GM08714 (cell line): ENCODE data around the gene JPT2.
"Not testable (repeated sequence)": the region's sequence is repeated elsewhere in the genome, so short reads cannot be mapped to it uniquely, and the experiment has no call there.

ENCODE experiments used
- H3K4me3 ChIP-seq: fragments of 200-500 bp; sonication (Bioruptor generic); 2 replicates; pipeline ENCODE4 v1.5.1; 2014; ENCODE audit warnings: mild to moderate bottlenecking, low read length, inconsistent platforms
- ZNF274 ChIP-seq: IDR thresholded peaks from 2 replicates; pipeline ENCODE4 v1.6.1; 2012; ENCODE audit warnings: mild to moderate bottlenecking, low read depth, low read length

The JPT2 gene

GRCh38 chr16:1721372-1721771 lies 43.3 kb downstream of the JPT2 start:
- no peak for TF ChIP-seq ZNF274

GRCh38 chr16:1723450-1724147 lies 45.5 kb downstream of the JPT2 start:
- no peak for TF ChIP-seq ZNF274
- H3K4me3 ChIP-seq = no peak overlapping the region

More at GRCh38 chr16:1721372-1721771, 43.3 kb downstream of the JPT2 start:
- no peak overlapping the region for H3K4me3 ChIP-seq

DNA sequence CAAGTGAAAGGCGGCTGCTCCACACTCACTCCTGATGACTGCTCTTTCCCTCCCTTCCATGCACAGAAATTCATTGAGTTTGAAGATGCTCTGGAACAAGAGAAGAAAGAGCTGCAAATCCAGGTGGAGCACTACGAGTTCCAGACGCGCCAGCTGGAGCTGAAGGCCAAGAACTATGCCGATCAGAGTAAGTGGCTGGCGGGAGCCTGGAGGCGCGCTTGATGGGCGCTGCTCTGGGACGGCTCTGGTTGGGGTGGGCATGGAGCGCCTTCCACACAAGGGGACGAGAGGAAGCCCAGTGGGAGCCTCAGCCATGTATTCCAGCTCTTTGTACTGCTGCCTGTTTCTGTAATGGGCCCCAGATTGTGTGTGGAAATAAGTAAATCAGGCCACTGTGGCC lies 46.4 kb downstream of the JPT2 start:
- TF ChIP-seq ZNF274 = no peak
- no peak overlapping the region for H3K4me3 ChIP-seq

DNA sequence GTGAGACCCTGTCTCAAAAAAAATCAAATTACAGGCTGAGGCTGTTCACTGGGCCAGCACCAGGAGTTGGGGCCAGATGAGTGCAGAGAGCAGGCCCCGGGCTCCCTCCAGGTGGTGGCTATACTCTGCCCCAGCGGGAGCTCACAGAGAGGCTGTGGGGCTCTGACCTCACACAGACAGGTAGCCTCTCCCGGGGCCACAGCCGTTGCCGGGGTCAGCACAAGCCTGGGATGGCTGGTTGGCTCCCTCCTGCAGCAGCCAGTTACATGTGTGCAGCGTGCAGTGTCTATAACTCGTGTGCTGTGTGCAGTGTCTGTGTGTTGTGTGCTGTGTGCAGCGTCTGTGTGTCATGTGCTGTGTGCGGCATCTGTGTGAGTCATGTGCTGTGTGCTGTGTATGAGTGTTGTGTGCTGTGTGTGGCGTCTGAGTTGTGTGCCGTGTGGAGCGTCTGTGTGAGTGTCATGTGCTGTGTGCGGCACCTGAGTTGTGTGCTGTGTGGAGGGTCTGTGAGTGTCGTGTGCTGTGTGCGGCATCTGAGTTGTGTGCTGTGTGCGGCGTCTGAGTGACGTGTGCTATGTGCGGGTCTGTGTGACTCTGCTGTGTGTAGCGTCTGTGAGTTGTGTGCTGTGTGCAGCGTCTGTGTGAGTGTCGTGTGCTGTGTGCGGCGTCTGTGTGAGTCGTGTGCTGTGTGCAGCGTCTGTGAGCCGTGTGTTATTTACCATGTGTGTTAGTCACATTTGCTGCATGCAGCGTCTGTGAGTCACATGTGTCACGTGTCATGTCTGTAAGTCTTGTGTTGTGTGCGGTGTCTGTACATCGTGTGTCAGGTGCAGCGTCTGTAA lies 48.8 kb downstream of the JPT2 start:
- TF ChIP-seq ZNF274 = no peak
- H3K4me3 ChIP-seq = no peak overlapping the region

DNA sequence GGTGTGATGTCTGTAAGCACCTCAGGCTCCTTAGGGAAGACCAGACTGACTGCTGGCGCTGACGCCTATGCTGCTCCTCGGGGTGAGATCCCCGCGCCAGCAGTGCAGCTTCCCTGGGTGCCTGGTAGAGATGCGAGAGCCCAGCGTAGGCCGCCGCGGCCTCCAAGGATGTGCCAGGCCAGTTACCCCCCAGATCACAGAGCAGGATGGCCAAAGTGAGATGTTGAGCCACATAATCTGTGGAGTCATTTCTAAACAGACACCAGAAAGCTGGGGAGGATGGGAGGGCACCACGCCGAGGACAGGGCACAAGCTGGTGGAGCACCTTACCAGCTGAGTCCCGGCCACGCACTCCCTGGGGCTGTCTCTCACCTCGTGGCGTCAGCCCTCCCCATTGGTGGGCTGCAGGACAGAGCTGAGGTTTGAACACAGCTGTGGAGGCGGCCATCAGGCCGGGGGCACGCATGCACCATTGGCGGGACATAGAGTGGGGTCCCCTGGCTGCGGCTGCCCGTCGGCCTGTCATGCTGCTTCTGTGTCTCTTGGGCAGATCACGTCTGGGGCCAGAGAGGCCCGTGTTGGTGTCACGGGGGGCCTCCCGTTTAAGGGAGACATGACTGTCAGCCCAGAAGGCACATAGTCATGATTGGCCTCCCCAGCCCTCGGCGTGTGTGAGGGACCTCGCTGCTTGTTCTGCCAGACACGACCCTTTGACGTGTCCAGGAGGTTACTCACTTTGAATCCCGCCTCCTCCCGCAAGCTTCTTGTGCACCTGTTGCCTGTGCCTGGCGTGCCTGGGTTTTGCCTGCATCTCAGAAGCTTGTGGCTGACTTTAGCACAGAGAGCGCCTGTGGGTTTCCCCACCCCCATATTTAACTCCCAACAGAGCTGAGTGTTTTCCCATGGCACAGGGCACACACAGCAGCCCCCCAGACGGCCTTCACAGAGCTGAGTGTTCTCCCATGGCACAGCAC lies 49.9 kb downstream of the JPT2 start:
- H3K4me3 ChIP-seq = no peak overlapping the region
- no peak for TF ChIP-seq ZNF274

- H3K4me3 ChIP-seq = no peak overlapping the region
- TF ChIP-seq ZNF274 = no peak
These were observed 50.9 kb downstream of the JPT2 start for GRCh38 chr16:1729026-1729425.

DNA sequence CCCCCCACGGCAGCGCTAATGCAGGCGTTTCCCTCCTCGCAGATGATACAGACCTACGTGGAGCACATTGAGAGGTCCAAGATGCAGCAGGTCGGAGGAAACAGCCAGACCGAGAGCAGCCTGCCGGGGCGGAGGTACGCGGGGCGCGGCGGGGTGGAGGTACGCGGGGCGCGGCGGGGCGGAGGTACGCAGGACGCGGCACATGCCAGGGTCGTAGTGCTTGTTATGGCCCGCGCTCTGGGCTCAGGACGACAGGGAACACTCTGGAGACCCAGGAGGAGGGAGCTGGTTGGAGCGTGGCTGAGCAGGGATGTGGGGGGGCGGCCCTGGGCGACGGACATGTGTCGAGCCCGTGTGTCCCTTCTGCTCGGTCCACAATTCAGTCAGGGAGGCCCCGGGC lies 51.4 kb downstream of the JPT2 start:
- no peak overlapping the region for H3K4me3 ChIP-seq
- TF ChIP-seq ZNF274 = no peak

GRCh38 chr16:1731073-1731472 lies 53.0 kb downstream of the JPT2 start:
- TF ChIP-seq ZNF274 = no peak
- H3K4me3 ChIP-seq = no peak overlapping the region

GRCh38 chr16:1731603-1732002 lies 53.5 kb downstream of the JPT2 start:
- no peak overlapping the region for H3K4me3 ChIP-seq
- no peak for TF ChIP-seq ZNF274

- no peak for TF ChIP-seq ZNF274
- H3K4me3 ChIP-seq = no peak overlapping the region
These were observed 54.0 kb downstream of the JPT2 start for GRCh38 chr16:1732071-1732470.

DNA sequence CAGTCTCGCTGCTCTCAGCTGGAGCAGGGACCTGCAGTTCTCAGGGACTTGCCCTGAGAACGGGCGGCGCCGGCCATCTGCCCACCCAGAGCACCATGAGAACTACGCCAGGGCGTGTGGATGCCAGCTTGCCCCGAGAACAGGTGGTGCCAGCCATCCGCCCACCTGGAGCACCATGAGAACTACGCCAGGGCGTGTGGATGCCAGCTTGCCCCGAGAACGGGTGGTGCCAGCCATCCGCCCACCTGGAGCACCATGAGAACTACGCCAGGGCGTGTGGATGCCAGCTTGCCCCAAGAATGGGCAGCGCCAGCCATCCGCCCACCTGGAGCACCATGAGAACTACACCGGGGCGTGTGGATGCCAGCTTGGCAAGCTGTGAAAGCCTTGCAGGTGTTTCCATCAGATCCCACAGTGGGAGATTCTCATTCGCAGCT lies 54.5 kb downstream of the JPT2 start:
- H3K4me3 ChIP-seq = not testable (repeated sequence)

DNA sequence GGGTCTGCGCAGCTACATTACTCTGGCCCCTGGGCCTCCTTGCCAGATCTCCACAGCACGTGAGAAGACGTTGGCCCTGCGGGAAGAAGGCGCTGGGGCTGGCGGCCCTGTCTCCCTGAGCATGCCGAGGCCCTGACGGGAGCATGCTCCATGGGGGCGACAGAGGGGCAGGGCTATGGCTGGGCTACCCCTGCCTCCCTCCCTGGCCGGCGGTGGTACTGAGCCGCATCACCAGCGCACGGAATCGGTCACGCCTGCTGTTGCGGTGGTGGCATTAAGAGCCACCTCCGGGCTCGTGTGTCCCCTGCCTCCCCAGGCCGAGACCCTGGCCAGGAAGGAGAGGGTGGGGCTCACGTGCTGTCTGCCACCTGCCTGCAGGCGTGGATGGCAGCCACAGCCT lies 56.0 kb downstream of the JPT2 start:
- H3K4me3 ChIP-seq = no peak overlapping the region
- no peak for TF ChIP-seq ZNF274

- no peak for TF ChIP-seq ZNF274
These were observed 56.7 kb downstream of the JPT2 start for GRCh38 chr16:1734816-1735215.

GRCh38 chr16:1740234-1740633 lies 62.2 kb downstream of the JPT2 start:
- no peak overlapping the region for H3K4me3 ChIP-seq
- TF ChIP-seq ZNF274 = no peak

More at GRCh38 chr16:1734816-1735215, 56.7 kb downstream of the JPT2 start:
- no peak overlapping the region for H3K4me3 ChIP-seq
